ENCODE results near the gene CCL8.

- TF ChIP-seq ISL1 (CRISPR knock-in tag; IDR thresholded peaks at IDR 0.05) (no peak), GLIS3 (CRISPR knock-in tag; IDR thresholded peaks at IDR 0.05) (no peak), ZNF565 (CRISPR knock-in tag; conservative IDR thresholded peaks at IDR 0.05; ENCODE audit: low read depth) (no peak), RARB (CRISPR knock-in tag; IDR thresholded peaks at IDR 0.05) (no peak), TSHZ2 (CRISPR knock-in tag; IDR thresholded peaks at IDR 0.05) (no peak)
Measured at GRCh38 chr17:34370376-34370996, 51.3 kb downstream of the CCL8 start.
